Measurements from ENCODE around the gene HOXD1.

HOXD1 gene

DNA sequence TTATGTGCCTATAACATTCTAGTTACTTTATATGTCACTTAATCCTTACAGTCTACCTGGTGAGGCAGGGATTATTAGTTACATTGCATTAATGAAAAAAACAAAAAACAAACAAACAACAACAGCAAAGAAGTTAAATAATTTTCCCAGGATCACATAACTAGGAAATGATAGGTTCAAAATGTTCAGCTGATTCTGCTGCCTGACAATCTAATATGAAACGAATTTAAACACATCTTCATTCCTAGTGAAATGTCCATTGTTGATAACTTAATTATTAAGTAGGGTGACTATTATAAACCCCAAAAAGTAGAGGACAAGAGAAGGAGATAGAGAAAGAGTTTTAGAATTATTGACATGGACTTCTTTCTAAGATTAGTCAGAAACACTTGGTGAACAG, 22.6 kb downstream of the HOXD1 start:
- TF ChIP-seq, protein P1, sequence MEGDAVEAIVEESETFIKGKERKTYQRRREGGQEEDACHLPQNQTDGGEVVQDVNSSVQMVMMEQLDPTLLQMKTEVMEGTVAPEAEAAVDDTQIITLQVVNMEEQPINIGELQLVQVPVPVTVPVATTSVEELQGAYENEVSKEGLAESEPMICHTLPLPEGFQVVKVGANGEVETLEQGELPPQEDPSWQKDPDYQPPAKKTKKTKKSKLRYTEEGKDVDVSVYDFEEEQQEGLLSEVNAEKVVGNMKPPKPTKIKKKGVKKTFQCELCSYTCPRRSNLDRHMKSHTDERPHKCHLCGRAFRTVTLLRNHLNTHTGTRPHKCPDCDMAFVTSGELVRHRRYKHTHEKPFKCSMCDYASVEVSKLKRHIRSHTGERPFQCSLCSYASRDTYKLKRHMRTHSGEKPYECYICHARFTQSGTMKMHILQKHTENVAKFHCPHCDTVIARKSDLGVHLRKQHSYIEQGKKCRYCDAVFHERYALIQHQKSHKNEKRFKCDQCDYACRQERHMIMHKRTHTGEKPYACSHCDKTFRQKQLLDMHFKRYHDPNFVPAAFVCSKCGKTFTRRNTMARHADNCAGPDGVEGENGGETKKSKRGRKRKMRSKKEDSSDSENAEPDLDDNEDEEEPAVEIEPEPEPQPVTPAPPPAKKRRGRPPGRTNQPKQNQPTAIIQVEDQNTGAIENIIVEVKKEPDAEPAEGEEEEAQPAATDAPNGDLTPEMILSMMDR (IDR thresholded peaks at IDR 0.05; ENCODE audit: low read depth, low read length) = no peak
- no peak overlapping the region for H3K27ac ChIP-seq
- no peak for DNase-seq
- no peak overlapping the region for H3K4me3 ChIP-seq (ENCODE audit: low read depth, low read length)
- no peaks in the 10 kb centered on the region for H3K9me3 ChIP-seq (ENCODE audit: severe bottlenecking)
- peaks cover 56% of the 10 kb centered on the region for H3K27me3 ChIP-seq (ENCODE audit: insufficient read depth, low read depth, severe bottlenecking)
- H3K36me3 ChIP-seq = no peaks in the 10 kb centered on the region

DNA sequence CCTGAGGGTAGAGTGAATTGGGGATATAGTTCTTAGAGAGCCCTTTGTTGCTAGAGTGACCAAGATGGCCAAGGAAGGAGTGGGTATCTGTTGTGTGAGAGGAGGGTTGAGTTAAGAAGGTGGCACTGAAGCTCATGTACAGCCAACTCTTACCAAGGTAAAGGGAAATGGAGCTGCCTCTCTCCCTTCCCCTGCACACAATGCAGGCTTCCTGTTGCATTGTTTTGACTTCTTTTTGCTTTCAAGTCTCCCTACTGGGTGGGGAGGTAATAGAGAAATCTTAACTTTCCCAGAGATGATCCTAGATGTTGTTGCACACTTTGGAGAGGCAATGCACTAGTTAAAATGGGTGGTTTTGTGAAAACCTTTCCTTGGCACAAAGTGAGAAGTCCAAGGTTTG, 23.8 kb downstream of the HOXD1 start:
- DNase-seq = no peak
- H3K27me3 ChIP-seq (ENCODE audit: insufficient read depth, low read depth, severe bottlenecking) = peaks cover 56% of the 10 kb centered on the region
- TF ChIP-seq, protein P1 (IDR thresholded peaks at IDR 0.05; ENCODE audit: low read depth, low read length) = no peak
- H3K4me3 ChIP-seq (ENCODE audit: low read depth, low read length) = no peak overlapping the region
- H3K27ac ChIP-seq = no peak overlapping the region
- H3K9me3 ChIP-seq (ENCODE audit: severe bottlenecking) = no peaks in the 10 kb centered on the region
- no peaks in the 10 kb centered on the region for H3K36me3 ChIP-seq

DNA sequence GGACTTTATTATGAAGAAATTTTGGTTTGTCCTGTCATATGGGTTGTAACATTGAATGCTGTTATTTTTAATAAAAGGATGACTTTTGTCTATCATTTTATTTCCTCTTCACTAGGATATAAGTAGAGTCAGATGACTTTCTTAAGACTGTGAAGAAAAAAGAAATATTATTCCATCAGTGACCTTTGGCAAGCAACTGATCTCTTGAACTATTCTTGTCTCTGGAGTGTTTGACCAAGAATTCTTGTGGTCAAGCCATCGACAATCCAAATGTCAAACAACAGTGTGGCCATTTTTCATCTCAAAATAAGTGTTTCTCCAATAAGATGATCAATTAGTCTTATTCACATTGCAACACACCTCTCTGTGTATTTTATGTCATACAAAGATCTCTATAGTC, 24.9 kb downstream of the HOXD1 start:
- Histone ChIP-seq H3K36me3 (no peaks in the 10 kb centered on the region), H3K27ac (no peak overlapping the region), H3K4me3 (ENCODE audit: low read depth, low read length) (no peak overlapping the region), H3K9me3 (ENCODE audit: severe bottlenecking) (peaks cover 3% of the 10 kb centered on the region), H3K27me3 (ENCODE audit: insufficient read depth, low read depth, severe bottlenecking) (peaks cover 54% of the 10 kb centered on the region)
- TF ChIP-seq, protein P1 (IDR thresholded peaks at IDR 0.05; ENCODE audit: low read depth, low read length) = no peak
- no peak for DNase-seq

DNA sequence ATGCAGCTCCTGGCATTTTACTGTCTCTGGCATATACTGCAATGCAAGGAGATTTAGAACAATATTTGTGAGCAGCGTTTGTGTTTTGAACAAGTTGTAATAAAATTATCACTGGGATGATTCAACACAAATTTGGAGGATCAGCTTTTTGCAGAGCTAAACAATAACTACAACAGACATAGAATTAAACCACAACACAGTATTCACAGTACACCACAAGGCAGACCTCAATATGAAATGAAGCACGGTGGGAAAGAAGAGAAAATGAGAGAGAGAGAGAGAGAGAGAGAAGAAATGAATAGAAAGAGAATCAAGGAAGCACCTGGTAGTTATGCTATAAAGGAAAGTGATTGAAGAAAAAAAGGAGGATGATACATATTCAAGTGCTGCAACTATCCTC, 39.4 kb downstream of the HOXD1 start:
- Histone ChIP-seq H3K4me3 (ENCODE audit: low read depth, low read length) (no peak overlapping the region), H3K36me3 (no peaks in the 10 kb centered on the region), H3K27ac (no peak overlapping the region), H3K27me3 (ENCODE audit: insufficient read depth, low read depth, severe bottlenecking) (peaks cover 25% of the 10 kb centered on the region), H3K9me3 (ENCODE audit: severe bottlenecking) (no peaks in the 10 kb centered on the region)
- no peak for DNase-seq
- TF ChIP-seq, protein P1 (IDR thresholded peaks at IDR 0.05; ENCODE audit: low read depth, low read length) = no peak

DNA sequence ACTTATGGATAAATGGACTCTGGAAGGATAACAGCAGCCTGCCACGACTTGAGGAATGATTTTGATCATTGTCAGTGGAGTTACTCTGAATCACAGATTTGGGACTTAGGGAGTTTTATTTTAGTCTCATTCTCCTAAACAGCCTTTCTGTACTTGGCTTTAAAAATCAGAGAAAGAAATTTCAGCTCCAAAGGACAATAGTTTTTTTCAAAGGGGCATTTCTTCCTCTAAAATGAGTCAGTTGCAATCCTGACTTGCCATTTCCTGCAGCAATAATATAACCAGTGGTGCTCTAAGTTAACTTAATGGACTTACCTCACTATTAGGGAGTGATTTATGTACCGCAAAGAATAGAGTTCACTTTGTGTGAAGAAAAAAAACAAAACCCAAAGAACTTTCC, 45.7 kb downstream of the HOXD1 start:
- Histone ChIP-seq H3K4me3 (ENCODE audit: low read depth, low read length) (no peak overlapping the region), H3K27ac (no peak overlapping the region), H3K36me3 (no peaks in the 10 kb centered on the region), H3K9me3 (ENCODE audit: severe bottlenecking) (no peaks in the 10 kb centered on the region), H3K27me3 (ENCODE audit: insufficient read depth, low read depth, severe bottlenecking) (peaks cover 10% of the 10 kb centered on the region)
- no peak for DNase-seq
- TF ChIP-seq, protein P1 (IDR thresholded peaks at IDR 0.05; ENCODE audit: low read depth, low read length) = no peak

DNA sequence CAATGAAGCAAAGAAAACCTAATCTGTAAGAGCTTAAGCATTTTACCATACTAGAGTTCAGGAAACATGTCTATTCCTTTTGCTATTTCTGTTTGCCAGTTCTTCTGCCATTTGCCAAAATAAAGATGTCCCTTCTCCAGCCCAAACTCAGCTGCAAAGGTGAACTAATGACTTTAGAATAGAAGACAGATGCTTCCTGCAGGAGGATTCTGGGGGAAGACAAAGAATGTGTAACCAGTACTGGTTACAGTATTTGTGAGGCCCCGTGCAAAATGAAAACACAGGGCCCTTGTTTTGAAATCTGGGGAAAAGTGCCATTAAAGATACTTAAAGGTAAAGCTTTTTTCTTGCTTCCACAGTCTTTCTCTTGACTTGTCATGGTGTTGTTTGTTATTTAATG, 46.5 kb downstream of the HOXD1 start:
- DNase-seq = no peak
- H3K27me3 ChIP-seq (ENCODE audit: insufficient read depth, low read depth, severe bottlenecking) = peaks cover 10% of the 10 kb centered on the region
- no peaks in the 10 kb centered on the region for H3K36me3 ChIP-seq
- no peaks in the 10 kb centered on the region for H3K9me3 ChIP-seq (ENCODE audit: severe bottlenecking)
- TF ChIP-seq, protein P1 (IDR thresholded peaks at IDR 0.05; ENCODE audit: low read depth, low read length) = no peak
- H3K27ac ChIP-seq = no peak overlapping the region
- H3K4me3 ChIP-seq (ENCODE audit: low read depth, low read length) = no peak overlapping the region
